HG03135 (cell line): Measurements from ENCODE around the gene SDHB.

Experiments
- ATAC-seq: cut with Tn5 transposase; IDR thresholded peaks from one replicate; pipeline ENCODE4 v1.9.1; 2021; ENCODE audit warnings: mild to moderate bottlenecking, moderate library complexity; ENCODE audit not compliant: unreplicated experiment

Gene SDHB

GRCh38 chr1:17046334-17046657 is 7.5 kb downstream of the SDHB start:
- ATAC-seq: no peak

DNA sequence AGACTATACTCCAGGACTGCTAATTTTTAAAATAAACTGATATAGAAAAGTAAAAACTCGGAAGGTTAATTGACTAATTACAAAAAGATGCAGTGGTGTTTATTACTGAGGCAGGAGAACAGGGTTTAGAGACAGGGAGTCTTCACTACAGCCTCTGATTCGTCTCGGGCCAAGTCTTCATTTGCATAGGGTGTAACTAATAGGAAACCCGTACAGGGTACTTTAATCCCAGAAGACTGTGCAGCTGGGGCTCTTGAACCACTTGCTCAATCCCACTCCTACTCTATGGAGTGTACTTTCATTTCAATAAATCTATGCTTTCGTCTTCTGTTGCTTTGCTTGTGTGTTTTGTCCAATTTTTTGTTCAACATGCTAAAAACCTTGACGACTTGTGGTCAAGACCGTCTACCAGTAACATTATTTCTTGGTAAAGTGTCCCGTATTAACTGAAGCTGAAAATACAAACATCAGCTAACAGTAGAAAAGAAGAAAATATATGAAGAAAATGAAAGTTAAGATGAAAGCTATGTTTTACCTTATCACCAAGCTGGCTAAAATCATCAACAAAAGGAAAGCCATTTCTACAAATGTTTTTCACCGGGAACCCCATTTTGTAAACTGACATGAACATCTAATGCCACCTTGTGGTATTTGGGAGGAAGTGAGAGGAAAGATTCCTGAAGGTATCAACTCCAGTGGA is 8.0 kb downstream of the SDHB start:
- ATAC-seq: no peak

- no peak for ATAC-seq
Observed at GRCh38 chr1:17045150-17045549, 8.7 kb downstream of the SDHB start.

- ATAC-seq: no peak
Observed at GRCh38 chr1:17043676-17044075, 10.2 kb downstream of the SDHB start.

GRCh38 chr1:17040135-17040534 is 13.7 kb downstream of the SDHB start:
- ATAC-seq: no peak

DNA sequence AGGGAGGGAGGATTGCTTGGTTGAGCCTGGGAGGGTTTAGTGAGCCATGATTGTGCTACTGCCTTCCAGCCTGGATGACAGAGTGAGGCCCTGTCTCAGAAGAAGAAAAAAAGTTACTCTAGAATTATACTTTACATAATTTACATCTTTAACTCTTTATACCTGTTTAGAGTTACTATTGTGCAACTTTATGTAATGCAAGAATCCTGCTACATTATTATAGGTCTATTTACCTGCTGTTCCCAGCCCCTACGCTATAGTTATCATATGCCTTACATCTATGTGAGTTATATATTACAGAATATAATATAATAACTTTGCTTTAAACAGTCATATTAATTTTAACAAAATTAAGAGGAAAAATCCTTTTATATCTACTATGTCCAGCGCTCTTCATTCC is 14.3 kb downstream of the SDHB start:
- ATAC-seq: no peak

DNA sequence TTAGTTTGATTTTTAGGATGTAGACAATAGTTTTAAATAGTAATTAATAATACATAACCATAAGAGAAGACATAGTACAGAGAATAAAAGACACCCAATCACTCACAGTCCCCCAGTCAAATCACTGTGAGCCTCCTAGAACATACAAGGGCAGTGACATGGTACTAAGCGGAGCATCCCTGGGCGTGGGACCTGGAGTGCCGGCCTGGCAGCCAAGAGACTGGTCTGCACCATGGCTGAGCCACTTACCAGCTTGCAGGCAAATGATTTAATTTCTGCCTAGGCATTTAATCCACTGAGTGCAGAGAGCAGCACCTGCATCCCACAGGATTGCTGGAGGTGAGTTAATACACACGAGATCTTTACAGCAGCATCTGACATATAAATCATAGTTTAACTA is 20.4 kb downstream of the SDHB start:
- no peak for ATAC-seq

- no peak for ATAC-seq
Observed at GRCh38 chr1:17032741-17033140, 21.1 kb downstream of the SDHB start.

DNA sequence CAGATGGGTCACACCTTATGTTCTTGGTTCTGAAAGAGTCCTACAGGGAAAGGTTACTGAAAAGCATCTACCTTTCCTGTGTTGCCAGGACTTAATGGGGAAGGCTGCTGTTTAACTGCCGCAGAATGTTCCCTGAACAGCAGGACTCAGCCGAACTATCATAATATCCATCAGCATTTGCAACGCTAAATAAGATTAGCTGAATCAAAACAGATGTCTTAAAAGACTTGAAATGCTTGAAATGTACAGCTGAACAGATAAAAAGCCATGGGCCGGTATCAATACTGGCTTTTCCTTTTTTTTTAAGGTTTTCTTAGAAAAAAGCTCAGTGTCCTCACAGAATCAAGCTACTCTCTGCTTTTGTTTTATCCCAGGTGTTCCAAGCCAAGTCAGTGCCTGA is 22.4 kb downstream of the SDHB start:
- no peak for ATAC-seq

GRCh38 chr1:17030206-17030605 is 23.6 kb downstream of the SDHB start:
- no peak for ATAC-seq

GRCh38 chr1:17028662-17029188 is 25.1 kb downstream of the SDHB start:
- ATAC-seq: no peak

DNA sequence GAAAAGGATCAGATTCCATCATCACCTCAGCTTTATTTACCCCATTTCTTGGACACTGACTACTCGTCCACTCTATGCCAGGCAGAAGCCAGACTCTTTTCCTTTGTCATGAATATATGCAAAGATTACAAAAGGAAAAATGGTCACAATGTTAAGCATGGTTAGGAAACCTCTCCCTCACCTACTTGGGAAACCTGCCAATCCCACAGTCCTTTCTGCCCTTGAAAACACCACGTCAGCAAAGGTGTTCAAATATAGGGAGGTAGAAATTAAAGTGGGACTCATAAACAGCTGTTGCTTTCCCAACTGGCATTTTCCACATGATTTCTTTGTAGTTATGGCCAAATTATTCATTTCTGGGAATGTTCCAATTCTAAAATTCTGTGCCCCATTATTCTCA is 25.9 kb downstream of the SDHB start:
- ATAC-seq: no peak

GRCh38 chr1:17027403-17027802 is 26.4 kb downstream of the SDHB start:
- ATAC-seq: no peak

DNA sequence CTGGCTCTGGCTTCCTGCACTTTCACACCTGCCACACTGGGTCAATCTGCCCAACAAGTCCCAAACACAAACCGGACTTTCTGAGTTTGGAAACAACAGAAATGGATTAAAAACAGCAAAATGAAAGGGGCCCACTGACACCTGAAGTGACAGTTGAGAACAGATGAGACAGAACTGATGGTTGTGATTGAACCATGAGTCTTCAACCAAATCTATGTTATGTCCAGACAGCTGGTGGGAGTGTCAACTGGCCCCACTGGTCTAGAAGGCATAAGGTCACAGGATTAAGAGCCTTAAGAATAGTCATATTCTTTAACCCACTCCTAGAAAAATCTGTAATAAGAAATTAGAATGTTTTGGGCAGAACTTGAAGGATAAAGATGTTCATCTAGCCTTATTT is 29.1 kb downstream of the SDHB start:
- ATAC-seq: no peak

GRCh38 chr1:17023573-17023972 is 30.3 kb downstream of the SDHB start:
- no peak for ATAC-seq

- no peak for ATAC-seq
Observed at GRCh38 chr1:17023102-17023501, 30.7 kb downstream of the SDHB start.

DNA sequence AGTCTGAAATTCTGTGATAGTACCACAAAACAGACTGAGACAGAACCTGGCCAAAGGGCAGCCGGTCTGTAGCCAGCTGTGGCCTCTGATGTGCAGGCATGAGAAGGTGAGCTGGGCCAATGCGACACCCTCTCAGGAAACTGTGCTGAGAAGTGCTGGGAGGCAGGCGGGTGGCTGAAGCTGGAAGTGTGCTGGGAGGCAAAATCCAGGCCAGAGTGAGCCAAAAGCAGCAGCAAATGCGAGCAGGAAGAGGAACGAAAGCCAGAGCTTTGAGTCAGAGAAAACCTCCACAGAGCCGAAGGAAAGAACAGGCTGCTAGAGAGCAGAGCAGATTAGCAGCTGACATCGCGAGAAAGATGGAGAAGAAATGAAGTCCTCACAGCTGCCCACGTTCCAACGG is 31.9 kb downstream of the SDHB start:
- no peak for ATAC-seq

DNA sequence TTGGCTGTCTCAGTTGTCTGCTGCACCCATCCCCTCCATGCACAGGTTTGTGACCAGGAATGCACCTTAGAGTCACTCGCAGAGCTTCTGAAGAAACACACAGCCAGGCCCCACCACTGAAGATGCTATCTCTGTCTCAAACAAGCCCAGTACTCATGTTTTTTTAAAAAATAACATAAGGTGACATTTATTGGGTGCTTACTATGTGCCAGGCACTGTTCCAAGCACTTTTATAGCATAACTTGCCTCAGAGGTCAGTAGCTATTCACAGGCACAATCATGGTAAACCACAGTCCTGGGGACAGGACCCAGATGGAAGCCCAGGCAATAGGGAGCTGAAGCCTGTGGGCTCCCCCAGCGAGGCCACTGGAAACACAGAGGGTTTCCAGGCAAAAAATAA is 33.3 kb downstream of the SDHB start:
- ATAC-seq: no peak

DNA sequence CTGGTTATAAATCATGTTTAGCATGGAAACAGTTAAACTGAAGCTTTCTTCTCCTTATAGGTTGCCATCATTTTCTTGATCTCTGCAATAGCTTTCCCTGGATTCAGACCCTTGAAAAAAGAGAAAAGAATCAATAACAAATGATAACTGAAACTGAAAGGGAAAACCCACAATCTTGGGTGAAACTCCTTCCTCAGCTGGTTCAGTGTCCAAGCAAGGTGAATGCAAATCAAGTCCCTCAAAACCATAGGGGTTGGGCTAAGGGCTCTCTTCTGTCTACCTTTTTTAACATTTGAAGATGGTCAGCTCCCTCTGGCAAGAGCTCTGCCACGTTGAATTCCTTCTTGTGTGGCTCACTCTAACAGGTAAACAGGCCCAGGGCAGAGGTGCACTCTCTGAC is 35.0 kb downstream of the SDHB start:
- no peak for ATAC-seq

- no peak for ATAC-seq
Observed at GRCh38 chr1:17017435-17017834, 36.4 kb downstream of the SDHB start.

GRCh38 chr1:17016317-17016661 is 37.5 kb downstream of the SDHB start:
- ATAC-seq: no peak

GRCh38 chr1:17014671-17015567 is 38.9 kb downstream of the SDHB start:
- ATAC-seq: no peak
